ENCODE results near the gene PLXNA1. TPM values are rescaled to one million over a fixed set of nuclear protein-coding genes. Genes with fewer than 3 reads are reported as not detected.

Gene PLXNA1
- polyA plus RNA-seq, 1 donor from 2014 or later: 65.6 TPM

DNA sequence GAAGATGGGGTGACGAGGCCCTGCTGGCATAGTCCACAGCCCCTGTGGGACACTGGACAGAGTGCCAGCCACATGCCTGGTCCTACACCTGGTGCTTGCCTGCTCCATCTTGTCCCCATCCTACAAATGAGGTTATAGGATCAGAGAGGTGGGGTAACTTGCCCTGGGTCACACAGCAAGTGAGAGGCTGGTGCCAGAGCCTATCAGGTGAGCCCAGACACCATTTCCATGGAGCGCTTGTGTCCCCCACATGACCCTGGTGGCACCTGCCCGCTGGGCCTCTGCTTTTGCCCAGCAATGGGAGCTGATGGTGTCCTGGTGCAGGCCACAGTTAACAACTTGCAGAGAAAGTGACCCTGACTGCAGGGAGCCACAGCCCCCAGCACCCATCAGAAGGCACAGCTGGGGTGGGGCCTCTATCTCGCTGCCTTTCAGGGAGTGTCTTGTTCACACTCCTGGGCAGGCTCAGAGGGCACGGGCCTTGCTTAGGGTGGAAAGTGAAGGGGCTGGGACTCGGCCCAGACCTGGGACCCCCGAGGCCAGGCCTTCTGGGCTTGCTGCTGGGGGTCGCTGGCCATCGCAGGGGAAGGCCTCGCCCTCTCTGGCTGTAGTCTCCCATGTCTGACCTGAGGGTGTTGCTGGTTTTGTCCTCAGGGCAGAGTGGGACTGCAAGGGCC lies 7.2 kb downstream of the PLXNA1 start:
- TF ChIP-seq TAF1 (IDR thresholded peaks at IDR 0.05; ENCODE audit: low read depth) (no peak), MXI1 (conservative IDR thresholded peaks at IDR 0.05; ENCODE audit: poor library complexity, severe bottlenecking) (no peak)
- TF ChIP-seq, protein P1, sequence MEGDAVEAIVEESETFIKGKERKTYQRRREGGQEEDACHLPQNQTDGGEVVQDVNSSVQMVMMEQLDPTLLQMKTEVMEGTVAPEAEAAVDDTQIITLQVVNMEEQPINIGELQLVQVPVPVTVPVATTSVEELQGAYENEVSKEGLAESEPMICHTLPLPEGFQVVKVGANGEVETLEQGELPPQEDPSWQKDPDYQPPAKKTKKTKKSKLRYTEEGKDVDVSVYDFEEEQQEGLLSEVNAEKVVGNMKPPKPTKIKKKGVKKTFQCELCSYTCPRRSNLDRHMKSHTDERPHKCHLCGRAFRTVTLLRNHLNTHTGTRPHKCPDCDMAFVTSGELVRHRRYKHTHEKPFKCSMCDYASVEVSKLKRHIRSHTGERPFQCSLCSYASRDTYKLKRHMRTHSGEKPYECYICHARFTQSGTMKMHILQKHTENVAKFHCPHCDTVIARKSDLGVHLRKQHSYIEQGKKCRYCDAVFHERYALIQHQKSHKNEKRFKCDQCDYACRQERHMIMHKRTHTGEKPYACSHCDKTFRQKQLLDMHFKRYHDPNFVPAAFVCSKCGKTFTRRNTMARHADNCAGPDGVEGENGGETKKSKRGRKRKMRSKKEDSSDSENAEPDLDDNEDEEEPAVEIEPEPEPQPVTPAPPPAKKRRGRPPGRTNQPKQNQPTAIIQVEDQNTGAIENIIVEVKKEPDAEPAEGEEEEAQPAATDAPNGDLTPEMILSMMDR (IDR thresholded peaks at IDR 0.05; ENCODE audit: poor library complexity, severe bottlenecking): no peak
- H4K20me1 ChIP-seq (ENCODE audit: insufficient read depth): peaks cover 69% of the 10 kb centered on the region
- H3K9ac ChIP-seq (ENCODE audit: low read length): no peak overlapping the region
- no peaks in the 10 kb centered on the region for H3K27me3 ChIP-seq (ENCODE audit: insufficient read depth, low read depth, low read length)
- H3K9me3 ChIP-seq (ENCODE audit: low read length): no peaks in the 10 kb centered on the region
- H3K4me2 ChIP-seq (ENCODE audit: low read length): no peak overlapping the region
- H3K79me2 ChIP-seq (replicated peaks; ENCODE audit: insufficient read depth, low read length): peaks cover 53% of the 10 kb centered on the region
- no peak overlapping the region for H2AFZ ChIP-seq (ENCODE audit: low read depth, low read length)
- peaks cover 9% of the 10 kb centered on the region for H3K36me3 ChIP-seq (ENCODE audit: insufficient read depth, low read length)
- H3K27ac ChIP-seq (ENCODE audit: low read length): no peak overlapping the region
- no peak overlapping the region for H3K4me3 ChIP-seq (ENCODE audit: low read length)
- H3K9me2 ChIP-seq (ENCODE audit: insufficient read depth, low read length): no peaks in the 10 kb centered on the region
- no peaks in the 10 kb centered on the region for H3F3A ChIP-seq (ENCODE audit: insufficient read depth, low read length, poor library complexity, severe bottlenecking)

DNA sequence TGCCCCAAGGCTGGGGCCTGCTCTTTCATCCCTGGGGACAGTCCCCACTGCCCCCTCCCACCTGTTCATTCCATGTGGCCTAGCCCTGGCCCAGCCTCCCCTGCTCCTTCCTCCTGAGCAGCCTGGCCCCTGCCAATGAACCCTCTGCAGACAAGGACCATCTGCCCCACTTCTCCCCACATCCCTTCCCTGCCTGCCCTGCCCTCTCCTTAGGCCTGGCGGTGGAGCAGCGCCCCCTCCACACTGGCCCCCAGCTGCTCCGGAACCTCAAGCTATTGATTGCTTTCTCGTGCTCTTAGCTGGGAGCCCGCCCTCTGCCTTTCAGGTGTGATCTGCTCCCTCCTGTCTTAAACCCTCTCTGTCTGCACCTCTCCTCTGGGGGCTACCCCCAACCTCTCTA lies 8.0 kb downstream of the PLXNA1 start:
- Histone ChIP-seq H3K36me3 (ENCODE audit: insufficient read depth, low read length) (peaks cover 9% of the 10 kb centered on the region), H3F3A (ENCODE audit: insufficient read depth, low read length, poor library complexity, severe bottlenecking) (no peaks in the 10 kb centered on the region), H3K79me2 (replicated peaks; ENCODE audit: insufficient read depth, low read length) (peaks cover 51% of the 10 kb centered on the region), H3K9ac (ENCODE audit: low read length) (no peak overlapping the region), H2AFZ (ENCODE audit: low read depth, low read length) (no peak overlapping the region), H3K9me2 (ENCODE audit: insufficient read depth, low read length) (no peaks in the 10 kb centered on the region), H3K27me3 (ENCODE audit: insufficient read depth, low read depth, low read length) (no peaks in the 10 kb centered on the region), H4K20me1 (ENCODE audit: insufficient read depth) (peaks cover 71% of the 10 kb centered on the region), H3K4me2 (ENCODE audit: low read length) (no peak overlapping the region), H3K4me3 (ENCODE audit: low read length) (no peak overlapping the region), H3K9me3 (ENCODE audit: low read length) (no peaks in the 10 kb centered on the region), H3K27ac (ENCODE audit: low read length) (no peak overlapping the region)
- TF ChIP-seq EZH2 (IDR thresholded peaks at IDR 0.05; ENCODE audit: borderline replicate concordance, insufficient read depth, low read length, poor library complexity, severe bottlenecking) (no peak), MXI1 (conservative IDR thresholded peaks at IDR 0.05; ENCODE audit: poor library complexity, severe bottlenecking) (no peak), POLR2AphosphoS5 (IDR thresholded peaks at IDR 0.05) (no peak), TAF1 (IDR thresholded peaks at IDR 0.05; ENCODE audit: low read depth) (no peak), RAD21 (conservative IDR thresholded peaks at IDR 0.05) (no peak), EP300 (conservative IDR thresholded peaks at IDR 0.05; ENCODE audit: poor library complexity, severe bottlenecking) (no peak), SMC3 (conservative IDR thresholded peaks at IDR 0.05; ENCODE audit: poor library complexity) (no peak)
- TF ChIP-seq, protein P1 (IDR thresholded peaks at IDR 0.05; ENCODE audit: poor library complexity, severe bottlenecking): no peak
- TF ChIP-seq, protein P2, sequence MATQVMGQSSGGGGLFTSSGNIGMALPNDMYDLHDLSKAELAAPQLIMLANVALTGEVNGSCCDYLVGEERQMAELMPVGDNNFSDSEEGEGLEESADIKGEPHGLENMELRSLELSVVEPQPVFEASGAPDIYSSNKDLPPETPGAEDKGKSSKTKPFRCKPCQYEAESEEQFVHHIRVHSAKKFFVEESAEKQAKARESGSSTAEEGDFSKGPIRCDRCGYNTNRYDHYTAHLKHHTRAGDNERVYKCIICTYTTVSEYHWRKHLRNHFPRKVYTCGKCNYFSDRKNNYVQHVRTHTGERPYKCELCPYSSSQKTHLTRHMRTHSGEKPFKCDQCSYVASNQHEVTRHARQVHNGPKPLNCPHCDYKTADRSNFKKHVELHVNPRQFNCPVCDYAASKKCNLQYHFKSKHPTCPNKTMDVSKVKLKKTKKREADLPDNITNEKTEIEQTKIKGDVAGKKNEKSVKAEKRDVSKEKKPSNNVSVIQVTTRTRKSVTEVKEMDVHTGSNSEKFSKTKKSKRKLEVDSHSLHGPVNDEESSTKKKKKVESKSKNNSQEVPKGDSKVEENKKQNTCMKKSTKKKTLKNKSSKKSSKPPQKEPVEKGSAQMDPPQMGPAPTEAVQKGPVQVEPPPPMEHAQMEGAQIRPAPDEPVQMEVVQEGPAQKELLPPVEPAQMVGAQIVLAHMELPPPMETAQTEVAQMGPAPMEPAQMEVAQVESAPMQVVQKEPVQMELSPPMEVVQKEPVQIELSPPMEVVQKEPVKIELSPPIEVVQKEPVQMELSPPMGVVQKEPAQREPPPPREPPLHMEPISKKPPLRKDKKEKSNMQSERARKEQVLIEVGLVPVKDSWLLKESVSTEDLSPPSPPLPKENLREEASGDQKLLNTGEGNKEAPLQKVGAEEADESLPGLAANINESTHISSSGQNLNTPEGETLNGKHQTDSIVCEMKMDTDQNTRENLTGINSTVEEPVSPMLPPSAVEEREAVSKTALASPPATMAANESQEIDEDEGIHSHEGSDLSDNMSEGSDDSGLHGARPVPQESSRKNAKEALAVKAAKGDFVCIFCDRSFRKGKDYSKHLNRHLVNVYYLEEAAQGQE (IDR thresholded peaks at IDR 0.05; ENCODE audit: borderline replicate concordance): no peak
